ENCODE results near the gene MCM10. TPM values are rescaled to one million over a fixed set of nuclear protein-coding genes. Genes with fewer than 3 reads are reported as not detected.

MCM10 gene
- total and polyA plus RNA-seq, 2 donors from 2014 or later = 0.50 TPM; not detected in 1

DNA sequence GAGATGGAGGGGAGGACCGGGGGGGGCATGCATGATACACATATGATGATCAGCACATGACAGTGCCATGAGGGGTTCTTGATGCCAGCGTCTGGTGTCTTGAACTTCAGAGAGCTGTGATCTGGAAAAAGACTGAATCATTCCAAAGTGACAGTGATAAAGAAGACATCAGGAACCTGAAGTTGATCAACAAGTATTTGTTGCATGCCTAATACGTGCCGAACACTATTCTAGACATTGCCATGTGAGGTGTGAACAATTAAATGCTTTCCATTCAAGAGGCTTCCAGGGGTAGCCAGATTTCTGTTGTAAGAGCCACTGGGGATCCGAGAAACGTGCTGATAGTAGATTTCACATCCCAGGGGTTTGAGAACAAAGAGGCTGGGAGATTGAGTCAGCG is 6.2 kb downstream of the MCM10 start:
- H3K9me3 ChIP-seq (ENCODE audit: control insufficient read depth in 2 of 3, insufficient read depth in 1 of 3, low read length in 3 of 3) = no peaks in the 10 kb centered on the region
- H3K9ac ChIP-seq (ENCODE audit: low read length in 3 of 3) = no peak overlapping the region
- no peaks in the 10 kb centered on the region for H3K36me3 ChIP-seq (ENCODE audit: control insufficient read depth in 2 of 3, insufficient read depth in 3 of 3, low read length in 3 of 3)
- H3K27ac ChIP-seq (ENCODE audit: low read depth in 2 of 2, low read length in 2 of 2) = no peak overlapping the region
- no peak for FAIRE-seq
- no peak overlapping the region for H3K4me3 ChIP-seq (ENCODE audit: low read length in 3 of 3)
- no peaks in the 10 kb centered on the region for H3K4me1 ChIP-seq (ENCODE audit: control insufficient read depth in 2 of 3, insufficient read depth in 2 of 3, low read depth in 1 of 3, low read length in 3 of 3)
- H3K27me3 ChIP-seq (ENCODE audit: control insufficient read depth, insufficient read depth, low read length) = no peaks in the 10 kb centered on the region
- DNase-seq = no peak
- TF ChIP-seq CTCF (IDR thresholded peaks at IDR 0.05; ENCODE audit: borderline replicate concordance, extremely low read depth, insufficient read depth) = no peak
- intact Hi-C loops (cut with DNase I) = no loop called here

DNA sequence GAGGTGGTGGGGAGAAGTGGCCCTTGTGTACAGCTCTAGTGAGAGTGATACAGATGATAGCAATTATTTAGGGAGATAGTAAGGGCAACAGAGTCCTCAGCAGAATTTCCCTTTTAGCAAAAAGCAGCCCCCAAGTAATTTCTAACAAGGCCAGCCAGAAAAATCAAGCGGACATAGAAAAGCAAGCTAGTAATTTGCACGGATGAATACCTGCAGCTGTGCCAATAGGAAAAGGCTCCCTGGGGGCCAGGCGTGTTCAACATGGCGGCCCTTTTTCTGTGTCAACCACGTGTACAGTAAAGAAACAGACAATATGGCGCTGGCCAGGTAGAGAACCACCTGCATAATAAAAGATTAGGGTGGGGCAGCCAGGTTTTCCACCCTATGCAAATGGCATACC is 7.4 kb downstream of the MCM10 start:
- H3K27ac ChIP-seq (ENCODE audit: low read depth in 2 of 2, low read length in 2 of 2) = no peak overlapping the region
- FAIRE-seq (no peak), DNase-seq (no peak)
- no peak overlapping the region for H3K9ac ChIP-seq (ENCODE audit: low read length in 3 of 3)
- TF ChIP-seq CTCF (IDR thresholded peaks at IDR 0.05; ENCODE audit: borderline replicate concordance, extremely low read depth, insufficient read depth) = no peak
- no peak overlapping the region for H3K4me3 ChIP-seq (ENCODE audit: low read length in 3 of 3)
- intact Hi-C loops (cut with DNase I) = no loop called here
- no peaks in the 10 kb centered on the region for H3K9me3 ChIP-seq (ENCODE audit: control insufficient read depth in 2 of 3, insufficient read depth in 1 of 3, low read length in 3 of 3)
- no peaks in the 10 kb centered on the region for H3K36me3 ChIP-seq (ENCODE audit: control insufficient read depth in 2 of 3, insufficient read depth in 3 of 3, low read length in 3 of 3)
- no peaks in the 10 kb centered on the region for H3K4me1 ChIP-seq (ENCODE audit: control insufficient read depth in 2 of 3, insufficient read depth in 2 of 3, low read depth in 1 of 3, low read length in 3 of 3)
- H3K27me3 ChIP-seq (ENCODE audit: control insufficient read depth, insufficient read depth, low read length) = no peaks in the 10 kb centered on the region

DNA sequence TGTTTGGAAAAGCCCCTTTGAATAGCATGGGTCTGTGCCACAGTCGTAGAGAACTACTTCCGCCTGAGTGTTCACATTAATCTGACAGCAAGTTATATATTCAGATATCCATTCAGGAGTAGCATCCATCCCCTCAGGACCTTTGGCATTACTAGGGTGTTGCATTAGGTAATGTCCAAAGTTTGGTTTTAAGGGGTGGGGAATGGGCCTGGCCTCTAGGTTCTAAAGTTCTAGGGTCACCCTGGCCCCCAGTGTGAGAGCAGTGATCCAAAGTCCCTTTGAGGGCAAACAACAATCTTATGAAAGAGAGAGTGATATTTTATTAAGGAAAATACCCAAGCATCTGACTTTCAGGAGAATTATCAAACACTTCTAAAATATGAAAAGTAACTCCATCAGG is 12.3 kb downstream of the MCM10 start:
- intact Hi-C loops (cut with DNase I) = no loop called here
- no peak overlapping the region for H3K4me3 ChIP-seq (ENCODE audit: low read length in 3 of 3)
- H3K9me3 ChIP-seq (ENCODE audit: control insufficient read depth in 2 of 3, insufficient read depth in 1 of 3, low read length in 3 of 3) = no peaks in the 10 kb centered on the region
- H3K36me3 ChIP-seq (ENCODE audit: control insufficient read depth in 2 of 3, insufficient read depth in 3 of 3, low read length in 3 of 3) = no peaks in the 10 kb centered on the region
- no peak for TF ChIP-seq CTCF (IDR thresholded peaks at IDR 0.05; ENCODE audit: borderline replicate concordance, extremely low read depth, insufficient read depth)
- H3K27ac ChIP-seq (ENCODE audit: low read depth in 2 of 2, low read length in 2 of 2) = no peak overlapping the region
- no peaks in the 10 kb centered on the region for H3K4me1 ChIP-seq (ENCODE audit: control insufficient read depth in 2 of 3, insufficient read depth in 2 of 3, low read depth in 1 of 3, low read length in 3 of 3)
- no peaks in the 10 kb centered on the region for H3K27me3 ChIP-seq (ENCODE audit: control insufficient read depth, insufficient read depth, low read length)
- FAIRE-seq (no peak), DNase-seq (no peak)
- H3K9ac ChIP-seq (ENCODE audit: low read length in 3 of 3) = no peak overlapping the region

- Histone ChIP-seq H3K9ac (ENCODE audit: low read length in 3 of 3) (no peak overlapping the region), H3K9me3 (ENCODE audit: control insufficient read depth in 2 of 3, insufficient read depth in 1 of 3, low read length in 3 of 3) (no peaks in the 10 kb centered on the region), H3K36me3 (ENCODE audit: control insufficient read depth in 2 of 3, insufficient read depth in 3 of 3, low read length in 3 of 3) (no peaks in the 10 kb centered on the region), H3K4me1 (ENCODE audit: control insufficient read depth in 2 of 3, insufficient read depth in 2 of 3, low read depth in 1 of 3, low read length in 3 of 3) (no peaks in the 10 kb centered on the region), H3K27me3 (ENCODE audit: control insufficient read depth, insufficient read depth, low read length) (no peaks in the 10 kb centered on the region), H3K27ac (ENCODE audit: low read depth in 2 of 2, low read length in 2 of 2) (no peak overlapping the region), H3K4me3 (ENCODE audit: low read length in 3 of 3) (no peak overlapping the region)
- DNase-seq (no peak), FAIRE-seq (no peak)
- no peak for TF ChIP-seq CTCF (IDR thresholded peaks at IDR 0.05; ENCODE audit: borderline replicate concordance, extremely low read depth, insufficient read depth)
- intact Hi-C loops (cut with DNase I) = no loop called here
Observed at GRCh38 chr10:13180788-13181187, 19.4 kb downstream of the MCM10 start.
